ENCODE measurements around the gene CAMLG. TPM values are rescaled to one million over a fixed set of nuclear protein-coding genes. Genes with fewer than 3 reads are reported as not detected.
"Not testable (repeated sequence)": the region's sequence is repeated elsewhere in the genome, so short reads cannot be mapped to it uniquely, and the experiment has no call there.

CAMLG gene
- total RNA-seq, result 30.7 and 30.9 TPM in 2 replicates

- peak; percentile 95 to 99 for DNase-seq (ENCODE audit: low read depth in 2 of 2)
These were observed at the start of gene CAMLG for GRCh38 chr5:134738133-134738962. TSS of gene CAMLG (plus strand) at chr5:134738548. CDS start at chr5:134738621, 73 bp downstream.

- not testable (repeated sequence) for DNase-seq (ENCODE audit: low read depth in 2 of 2)
These were observed 48.2 kb upstream of the CAMLG start for GRCh38 chr5:134690144-134690543.

GRCh38 chr5:134692722-134693121 is 45.6 kb upstream of the CAMLG start:
- DNase-seq (ENCODE audit: low read depth in 2 of 2), result no peak

GRCh38 chr5:134708301-134708700 is 30.0 kb upstream of the CAMLG start:
- DNase-seq (ENCODE audit: low read depth in 2 of 2), result no peak

- DNase-seq (ENCODE audit: low read depth in 2 of 2), result no peak
These were observed 24.2 kb upstream of the CAMLG start for GRCh38 chr5:134714120-134714519.

GRCh38 chr5:134714541-134714940 is 23.8 kb upstream of the CAMLG start:
- DNase-seq (ENCODE audit: low read depth in 2 of 2), result no peak

GRCh38 chr5:134715466-134715865 is 22.9 kb upstream of the CAMLG start:
- not testable (repeated sequence) for DNase-seq (ENCODE audit: low read depth in 2 of 2)

GRCh38 chr5:134724872-134725271 is 13.5 kb upstream of the CAMLG start:
- no peak for DNase-seq (ENCODE audit: low read depth in 2 of 2)

- no peak for DNase-seq (ENCODE audit: low read depth in 2 of 2)
These were observed 5.5 kb upstream of the CAMLG start for GRCh38 chr5:134732819-134733218.

GRCh38 chr5:134735243-134735642 is 3.1 kb upstream of the CAMLG start:
- DNase-seq (ENCODE audit: low read depth in 2 of 2), result no peak

GRCh38 chr5:134736173-134736812 is 2.1 kb upstream of the CAMLG start:
- DNase-seq (ENCODE audit: low read depth in 2 of 2), result no peak

DNA sequence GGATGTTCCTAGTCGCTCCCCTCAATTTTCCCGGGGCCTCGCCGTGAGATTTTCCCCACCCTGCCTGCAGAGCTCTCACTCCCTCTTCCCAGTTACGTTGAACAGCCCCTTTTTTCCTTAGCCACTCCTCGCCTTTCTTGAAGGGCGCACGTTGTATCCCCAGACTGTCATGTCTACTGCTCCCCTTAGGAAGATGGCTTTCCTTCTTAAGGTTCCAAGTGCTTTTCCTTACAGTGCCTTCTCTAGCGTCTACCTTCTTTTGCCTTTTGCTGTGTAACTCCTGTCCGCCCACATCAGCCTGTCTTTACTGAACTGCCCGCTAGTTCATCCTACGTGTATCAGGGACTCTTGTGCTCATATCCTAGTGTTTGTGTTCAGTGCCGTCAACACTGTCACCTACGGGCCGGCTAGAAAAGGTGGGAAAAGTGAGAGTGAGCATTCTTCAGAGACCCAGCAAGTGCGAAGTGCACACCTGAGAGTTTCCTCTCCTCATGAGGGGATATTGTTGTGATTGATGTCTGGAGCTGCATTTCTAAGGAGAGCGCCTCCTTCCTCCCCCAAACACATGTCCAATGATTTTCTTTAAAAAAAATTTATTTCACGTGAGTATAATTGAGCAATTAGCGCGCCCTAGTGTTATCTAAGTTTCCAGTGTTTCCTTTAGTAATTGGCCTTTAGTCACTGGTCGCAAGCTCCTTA is 764 bp downstream of the CAMLG start:
- DNase-seq (ENCODE audit: low read depth in 2 of 2), result peak; percentile 36 to 66

GRCh38 chr5:134741052-134741451 is 2.7 kb downstream of the CAMLG start:
- no peak for DNase-seq (ENCODE audit: low read depth in 2 of 2)

DNA sequence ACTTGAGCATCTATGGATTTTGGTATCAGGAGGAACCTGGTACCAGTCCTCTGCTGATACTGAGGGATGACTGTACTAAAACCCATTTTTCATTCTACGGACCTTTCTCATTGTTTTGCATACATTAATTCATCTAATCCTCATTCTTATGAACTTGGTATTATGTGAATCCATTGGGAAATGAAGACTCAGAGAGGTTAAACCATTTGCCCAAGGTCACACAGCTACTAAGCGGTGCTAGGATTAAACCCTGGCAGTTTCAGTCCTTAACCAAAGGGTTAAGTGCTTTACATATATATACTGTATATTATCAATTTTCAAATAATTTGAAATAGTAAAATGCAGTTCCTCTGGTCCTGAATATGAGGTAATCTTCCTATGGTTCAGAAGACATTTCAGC is 3.8 kb downstream of the CAMLG start:
- DNase-seq (ENCODE audit: low read depth in 2 of 2), result no peak

DNA sequence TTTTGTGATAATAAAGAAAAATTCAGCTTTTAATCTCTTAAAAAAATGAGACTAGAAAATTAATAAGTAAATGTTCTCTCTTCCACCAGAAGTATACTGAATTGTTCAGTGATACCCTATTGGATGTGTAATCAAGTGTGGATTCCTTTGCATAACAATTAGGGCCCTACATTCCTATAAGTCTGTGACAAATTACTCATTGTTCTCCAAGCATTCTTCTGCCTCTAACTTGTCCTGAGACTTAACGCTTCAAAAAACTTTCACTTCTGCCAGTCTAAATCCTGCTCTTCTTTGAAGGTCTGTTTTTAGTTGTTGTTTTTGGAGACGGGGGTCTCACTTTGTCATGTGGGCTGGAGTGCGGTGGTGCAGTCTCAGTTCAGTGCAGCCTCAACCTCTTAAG is 11.1 kb downstream of the CAMLG start:
- no peak for DNase-seq (ENCODE audit: low read depth in 2 of 2)

- no peak for DNase-seq (ENCODE audit: low read depth in 2 of 2)
These were observed 19.8 kb downstream of the CAMLG start for GRCh38 chr5:134758176-134758503.

- DNase-seq (ENCODE audit: low read depth in 2 of 2), result peak; percentile 80 to 95
These were observed 20.4 kb downstream of the CAMLG start, which contains the start of gene DDX46 for GRCh38 chr5:134758504-134759341. TSS of gene DDX46 (plus strand) at chr5:134758779. CDS start at chr5:134758939, 160 bp downstream.

DNA sequence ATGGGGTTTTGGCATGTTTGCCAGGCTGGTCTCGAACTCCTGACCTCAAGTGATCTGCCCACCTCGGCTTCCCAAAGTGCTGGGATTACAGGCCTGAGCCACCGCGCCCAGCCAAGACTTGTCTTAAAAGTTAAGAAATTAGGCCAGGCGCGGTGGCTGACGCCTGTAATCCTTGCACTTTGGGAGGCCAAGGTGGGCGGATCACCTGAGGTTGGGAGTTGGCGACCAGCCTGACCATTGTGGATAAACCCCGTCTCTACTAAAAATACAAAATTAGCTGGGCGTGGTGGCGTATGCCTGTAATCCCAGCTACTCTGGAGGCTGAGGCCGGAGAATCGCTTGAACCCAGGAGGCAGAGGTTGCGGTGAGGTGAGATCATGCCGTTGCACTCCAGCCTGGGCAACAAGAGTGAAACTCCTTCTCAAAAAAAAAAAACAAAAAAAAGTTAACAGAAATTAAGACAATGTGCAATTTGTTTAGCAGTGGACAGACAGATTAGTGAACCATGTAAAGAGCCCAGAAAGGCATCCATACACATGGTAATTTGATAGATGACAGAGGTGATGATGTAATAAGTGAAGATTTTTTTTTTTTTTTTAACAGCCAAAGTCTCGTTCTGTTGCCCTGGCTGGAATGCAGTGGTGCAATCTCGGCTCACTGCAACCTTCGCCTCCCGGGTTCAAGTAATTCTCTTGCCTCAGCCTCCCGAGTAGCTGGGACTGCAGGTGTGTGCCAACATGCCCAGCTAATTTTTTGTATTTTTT is 29.4 kb downstream of the CAMLG start:
- not testable (repeated sequence) for DNase-seq (ENCODE audit: low read depth in 2 of 2)

DNA sequence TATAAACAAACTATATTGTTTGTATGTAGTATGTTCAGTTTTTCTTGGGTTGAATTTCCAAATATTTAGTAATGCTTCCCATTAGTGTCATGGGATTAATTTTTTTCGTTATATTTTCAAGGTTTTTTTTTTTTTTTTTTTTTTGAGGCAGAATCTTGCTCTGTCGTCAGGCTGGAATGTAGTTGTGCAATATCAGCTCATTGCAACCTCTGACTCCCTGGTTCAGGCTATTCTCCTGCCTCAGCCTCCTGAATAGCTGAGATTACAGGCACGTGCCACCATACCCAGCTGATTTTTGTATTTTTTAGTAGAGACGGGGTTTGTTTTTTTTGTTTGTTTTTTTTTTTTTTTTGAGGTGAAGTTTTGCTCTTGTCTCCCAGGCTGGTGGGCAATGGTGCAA is 30.9 kb downstream of the CAMLG start:
- DNase-seq (ENCODE audit: low read depth in 2 of 2), result no peak

DNA sequence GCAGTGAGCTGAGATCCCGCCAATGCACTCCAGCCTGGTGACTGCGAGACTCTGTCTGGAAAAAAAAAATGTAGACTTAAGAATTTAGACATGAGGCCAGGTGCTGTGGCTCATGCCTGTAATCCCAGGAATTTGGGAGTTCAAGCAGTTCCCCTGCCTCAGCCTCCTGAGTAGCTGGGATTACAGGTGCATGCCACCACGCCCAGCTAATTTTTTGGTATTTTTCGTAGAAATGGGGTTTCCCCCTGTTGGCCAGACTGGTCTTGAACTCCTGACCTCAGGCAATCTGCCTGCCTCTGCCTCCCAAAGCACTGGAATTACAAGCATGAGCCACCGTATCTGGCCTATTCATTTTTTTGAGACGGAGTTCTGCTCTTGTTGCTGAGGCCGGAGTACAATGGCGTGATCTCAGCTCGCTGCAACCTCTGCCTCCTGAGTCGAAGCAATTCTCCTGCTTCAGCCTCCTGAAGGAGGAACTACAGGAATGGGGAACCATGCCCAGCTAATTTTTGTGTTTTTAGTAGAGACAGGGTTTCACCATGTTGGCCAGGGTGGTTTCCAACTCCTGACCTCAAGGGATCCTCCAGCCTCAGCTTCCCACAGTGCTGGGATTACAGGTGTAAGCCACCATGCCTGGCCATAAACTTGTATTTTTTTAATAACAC is 34.2 kb downstream of the CAMLG start:
- no peak for DNase-seq (ENCODE audit: low read depth in 2 of 2)

Data from dermis microvascular lymphatic vessel endothelial cell (primary cell).